AG04449 (cell line): ENCODE measurements around the gene BEST4.
"Not testable (repeated sequence)": the region's sequence is repeated elsewhere in the genome, so short reads cannot be mapped to it uniquely, and the experiment has no call there.

Experiments used
- CTCF ChIA-PET: fragments of 350-600 bp; formaldehyde crosslinking; extraction: SDS; loops from one replicate; lab custom pipeline; 2021; ENCODE audit warnings: antibody characterized with exemption; lab: Yijun Ruan, JAX
- POLR2A ChIA-PET: fragments of 400-600, 350-600 bp; formaldehyde crosslinking; extraction: SDS; loops from one replicate; lab custom pipeline; 2020; ENCODE audit warnings: antibody characterized with exemption, inconsistent platforms; lab: Yijun Ruan, JAX
- DNase-seq: peaks from one replicate; pipeline ENCODE4 v3.0.0-alpha.2; 2010; ENCODE audit warnings: low read depth, low spot score
- H3K4me3 ChIP-seq: 2 replicates; pipeline ENCODE4 v1.5.1; 2011; ENCODE audit warnings: low read depth, mild to moderate bottlenecking, control low read depth, low read length
- TF ChIP-seq, protein P1 (sequence below): IDR thresholded peaks from one replicate; pipeline ENCODE4 v1.5.1; 2011; ENCODE audit warnings: mild to moderate bottlenecking, moderate library complexity, low read length, control low read depth, inconsistent platforms; ENCODE audit not compliant: insufficient read depth; ENCODE audit errors: missing control alignments

BEST4 gene

GRCh38 chr1:44799770-44800584 lies 12.0 kb upstream of the BEST4 start, which contains the start of gene PLK3:
TSS of gene PLK3 (plus strand) at chr1:44800377. CDS start at chr1:44800464, 87 bp downstream.
- H3K4me3 ChIP-seq: peak within 1 kb of the TSS; percentile 86
- ChIA-PET POLR2A (interaction anchor here (0.7 to 4.2 kb wide), 17 partner anchors 9 to 212 kb away, joined by 3 to 78 read pairs (median 8); partner anchors contain the start of genes BTBD19, HECTD3, RNU5D-1 and RPS8), CTCF (interaction anchor here (0.6 to 3.1 kb wide), 19 partner anchors 9 to 214 kb away, joined by 3 to 40 read pairs (median 4); partner anchors contain the start of genes BEST4, BTBD19, HECTD3 and PTCH2)
- peak; percentile 85 for DNase-seq
- TF ChIP-seq, protein P1, sequence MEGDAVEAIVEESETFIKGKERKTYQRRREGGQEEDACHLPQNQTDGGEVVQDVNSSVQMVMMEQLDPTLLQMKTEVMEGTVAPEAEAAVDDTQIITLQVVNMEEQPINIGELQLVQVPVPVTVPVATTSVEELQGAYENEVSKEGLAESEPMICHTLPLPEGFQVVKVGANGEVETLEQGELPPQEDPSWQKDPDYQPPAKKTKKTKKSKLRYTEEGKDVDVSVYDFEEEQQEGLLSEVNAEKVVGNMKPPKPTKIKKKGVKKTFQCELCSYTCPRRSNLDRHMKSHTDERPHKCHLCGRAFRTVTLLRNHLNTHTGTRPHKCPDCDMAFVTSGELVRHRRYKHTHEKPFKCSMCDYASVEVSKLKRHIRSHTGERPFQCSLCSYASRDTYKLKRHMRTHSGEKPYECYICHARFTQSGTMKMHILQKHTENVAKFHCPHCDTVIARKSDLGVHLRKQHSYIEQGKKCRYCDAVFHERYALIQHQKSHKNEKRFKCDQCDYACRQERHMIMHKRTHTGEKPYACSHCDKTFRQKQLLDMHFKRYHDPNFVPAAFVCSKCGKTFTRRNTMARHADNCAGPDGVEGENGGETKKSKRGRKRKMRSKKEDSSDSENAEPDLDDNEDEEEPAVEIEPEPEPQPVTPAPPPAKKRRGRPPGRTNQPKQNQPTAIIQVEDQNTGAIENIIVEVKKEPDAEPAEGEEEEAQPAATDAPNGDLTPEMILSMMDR: peak; percentile 96

DNA sequence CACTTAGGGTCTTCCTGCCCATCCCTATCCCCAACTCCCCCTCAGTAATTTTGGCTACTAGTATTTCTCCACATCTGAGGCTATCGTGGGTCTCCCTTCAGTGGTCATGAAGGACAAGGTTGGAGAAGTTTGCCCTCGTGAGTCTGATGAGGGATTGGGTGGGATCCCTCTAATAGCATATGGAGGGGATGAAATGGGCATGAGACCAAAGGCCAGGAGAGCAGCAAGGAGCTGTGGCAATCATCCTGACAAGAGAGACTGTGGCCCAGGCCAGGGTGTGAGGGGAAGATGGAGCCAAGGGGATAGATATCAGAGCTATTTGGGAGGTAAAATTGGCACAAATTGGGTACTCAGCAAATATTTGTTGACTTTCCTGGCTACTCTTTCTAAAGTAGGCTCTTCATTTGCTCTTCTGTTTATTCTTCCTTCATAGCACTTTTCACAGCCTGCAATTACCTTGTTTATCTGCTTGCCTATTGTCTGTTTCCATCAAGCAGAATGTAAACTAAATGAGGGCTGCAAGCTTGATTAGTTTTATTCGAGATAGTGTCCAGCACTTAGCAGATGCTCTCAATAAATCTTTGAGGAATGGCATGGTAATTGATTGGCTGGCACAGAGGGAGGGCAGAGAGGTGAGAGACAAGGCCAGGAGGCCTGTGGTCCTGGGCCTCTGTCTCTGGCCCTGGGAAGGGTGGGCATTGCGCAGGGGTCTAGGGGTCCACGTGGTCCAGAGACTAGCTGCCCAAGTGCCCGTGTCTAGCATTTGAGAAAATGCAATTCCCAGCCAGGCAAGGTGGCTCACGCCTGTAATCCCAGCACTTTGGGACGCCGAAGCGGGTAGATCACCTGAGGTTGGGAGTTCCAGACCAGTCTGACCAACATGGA lies 10.8 kb upstream of the BEST4 start:
- ChIA-PET POLR2A (interaction anchor here (0.7 to 3.1 kb wide), 4 partner anchors 14 to 811 kb away, joined by 3 to 53 read pairs (median 21); partner anchors contain the start of gene RPS8), CTCF (interaction anchor here (1.0 to 3.1 kb wide), 11 partner anchors 8 to 215 kb away, joined by 3 to 40 read pairs (median 4); partner anchors contain the start of genes BEST4, BTBD19, DYNLT4 and RNU5D-1)
- no peak overlapping the region for H3K4me3 ChIP-seq
- TF ChIP-seq, protein P1: no peak
- no peak for DNase-seq

- POLR2A ChIA-PET, DNase-seq, H3K4me3 ChIP-seq: not testable (repeated sequence)
- CTCF ChIA-PET: interaction anchor here (1.1 to 3.1 kb wide), 3 partner anchors 9 to 20 kb away, joined by 3 to 40 read pairs (median 3); partner anchors contain the start of genes BEST4 and DYNLT4
Measured at GRCh38 chr1:44797886-44798285, 9.9 kb upstream of the BEST4 start.

DNA sequence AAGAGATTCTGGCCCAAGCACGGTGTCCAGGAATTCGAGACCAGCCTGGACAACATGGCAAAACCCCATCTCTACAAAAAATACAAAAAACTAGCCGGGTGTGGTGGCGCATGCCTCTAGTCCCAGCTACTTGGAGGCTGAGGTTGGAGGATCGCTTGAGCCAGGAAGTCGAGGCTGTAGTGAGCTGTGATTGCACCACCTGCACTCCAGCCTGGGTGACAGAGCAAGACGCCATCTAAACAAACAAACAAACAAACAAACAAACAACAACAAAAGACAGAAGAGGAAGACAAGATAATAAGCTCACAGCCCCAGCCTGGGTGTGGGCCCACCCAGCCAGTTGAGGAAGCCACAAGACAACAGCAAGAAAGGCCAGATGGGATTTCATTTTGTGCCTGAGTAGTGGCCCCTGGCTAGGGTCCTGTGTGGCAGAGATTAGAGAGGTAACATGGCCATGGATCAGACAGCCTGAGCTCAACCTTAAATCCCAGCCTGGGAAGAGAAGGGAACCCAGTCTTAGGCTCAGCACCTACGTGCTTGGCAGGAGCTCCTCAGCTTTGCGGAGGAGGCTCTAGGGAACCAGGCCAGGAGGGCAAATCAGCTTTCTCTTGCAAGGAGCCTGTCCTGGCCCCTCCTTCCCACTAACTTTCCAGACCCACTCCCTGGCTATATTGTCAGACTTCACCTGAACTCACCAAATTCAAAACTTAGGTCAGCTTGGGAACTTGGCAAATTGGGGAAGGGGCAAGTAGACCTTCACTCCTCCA lies 4.9 kb upstream of the BEST4 start:
- CTCF ChIA-PET: interaction anchor here (0.7 to 2.7 kb wide), 19 partner anchors 9 to 566 kb away, joined by 3 to 24 read pairs (median 5); partner anchors contain the start of genes HECTD3 and RNU5D-1
- POLR2A ChIA-PET: interaction anchor here (0.6 to 2.2 kb wide), 4 partner anchors 12 to 88 kb away, joined by 3 to 8 read pairs (median 4); partner anchors contain the start of gene RPS8
- TF ChIP-seq, protein P1: no peak
- H3K4me3 ChIP-seq: no peak overlapping the region
- no peak for DNase-seq

DNA sequence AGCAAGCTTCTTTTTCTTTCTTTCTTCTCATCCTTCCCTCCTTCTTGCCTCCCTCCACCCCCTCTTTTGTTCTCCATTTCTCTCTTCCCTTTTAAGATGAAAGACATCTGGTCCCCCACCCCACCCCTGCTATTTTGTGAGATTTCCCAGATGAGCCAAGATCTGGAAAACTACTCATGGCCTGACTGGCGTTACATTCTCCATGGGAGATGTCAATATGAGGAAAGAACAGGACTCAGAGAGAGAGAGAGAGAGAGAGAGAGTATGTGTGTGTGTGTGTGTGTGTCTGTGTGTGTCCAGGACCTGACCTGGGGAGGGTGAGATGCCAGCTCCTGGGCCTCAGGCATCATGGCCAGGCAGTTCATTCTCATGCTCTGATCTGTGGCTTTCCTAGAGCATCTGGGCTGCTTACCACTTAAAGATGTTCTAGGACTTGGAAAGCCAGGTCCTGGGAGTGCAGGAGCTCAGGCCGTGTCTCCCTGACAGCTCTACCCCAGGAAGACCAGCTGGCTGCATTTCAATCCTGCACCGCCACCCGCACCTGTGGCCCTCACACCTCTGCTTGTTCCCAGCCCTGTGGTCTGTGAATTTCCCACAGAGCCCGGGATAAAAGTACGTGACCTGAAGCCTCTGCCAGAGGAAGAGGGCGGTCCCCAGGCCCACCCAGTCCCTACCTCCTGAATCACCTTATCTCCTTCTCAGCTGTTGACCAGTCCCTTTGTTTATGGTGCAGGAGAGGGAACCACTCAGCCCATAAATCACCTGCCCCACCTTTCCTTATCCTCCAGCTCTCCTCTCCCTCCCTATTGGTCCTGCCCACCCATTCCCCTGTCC lies 3.2 kb upstream of the BEST4 start:
- H3K4me3 ChIP-seq: no peak overlapping the region
- ChIA-PET CTCF (interaction anchor here (0.8 to 5.1 kb wide), 11 partner anchors 8 to 512 kb away, joined by 3 to 30 read pairs (median 4); partner anchors contain the start of genes HECTD3, PLK3 and RNU5D-1), POLR2A (interaction anchor here (0.6 to 1.7 kb wide), 3 partner anchors 9 to 16 kb away, joined by 3 to 13 read pairs (median 10); partner anchors contain the start of genes PLK3 and RPS8)
- TF ChIP-seq, protein P1: no peak
- DNase-seq: no peak
